ENCODE results near the gene MAPT.

The MAPT gene

DNA sequence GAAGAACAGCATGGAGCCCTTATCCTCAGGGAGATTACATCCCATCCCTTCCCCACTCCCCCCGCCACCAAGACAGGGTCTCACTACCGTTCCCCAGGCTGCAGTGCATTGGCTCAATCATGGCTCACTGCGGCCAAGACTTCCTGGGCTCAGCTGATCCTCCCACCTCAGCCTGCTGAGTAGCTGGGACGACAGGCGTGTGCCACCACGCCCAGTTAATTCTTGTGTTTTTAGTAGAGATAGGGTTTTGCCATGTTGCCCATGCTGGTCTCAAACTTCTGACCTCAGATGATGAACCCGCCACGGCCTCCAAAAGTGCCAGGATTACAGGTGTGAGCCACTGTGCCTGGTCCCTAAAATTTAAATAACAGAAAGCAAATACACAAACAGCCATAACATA, 153.5 kb downstream of the MAPT start:
- peaks cover 30% of the 10 kb centered on the region for H3K4me1 Mint-ChIP-seq
- H3K9me3 Mint-ChIP-seq: no peaks in the 10 kb centered on the region
- H3K27me3 Mint-ChIP-seq: no peaks in the 10 kb centered on the region
- H3K27ac Mint-ChIP-seq (ENCODE audit: low read depth): no peak overlapping the region
- ATAC-seq (replicated peaks; ENCODE audit: extremely low read depth, poor library complexity, severe bottlenecking): no peak
- DNase-seq (ENCODE audit: low spot score in 2 of 2): no peak
- H3K36me3 Mint-ChIP-seq (ENCODE audit: insufficient read depth): peaks cover 73% of the 10 kb centered on the region
- no peak overlapping the region for H3K4me3 Mint-ChIP-seq

DNA sequence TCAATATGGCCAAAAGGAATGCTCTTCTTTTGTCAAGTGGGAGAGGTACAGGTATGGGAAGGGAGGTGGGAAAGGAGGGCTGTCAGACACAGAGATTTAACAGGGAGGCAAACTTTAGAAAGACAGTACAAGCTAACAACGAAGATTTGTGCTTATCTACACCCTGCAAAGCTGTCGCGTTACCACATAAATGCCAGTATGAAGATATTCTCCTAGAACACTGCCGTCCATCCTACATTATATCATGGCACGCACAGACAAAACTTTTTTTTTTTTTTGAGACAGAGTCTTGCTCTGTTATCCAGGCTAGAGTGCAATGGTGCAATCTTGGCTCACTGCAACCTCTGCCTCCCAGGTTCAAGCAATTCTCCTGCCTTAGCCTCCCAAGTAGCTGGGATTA, 155.3 kb downstream of the MAPT start:
- Mint-ChIP-seq H3K27ac (ENCODE audit: low read depth) (no peak overlapping the region), H3K4me1 (peaks cover 24% of the 10 kb centered on the region), H3K27me3 (no peaks in the 10 kb centered on the region), H3K36me3 (ENCODE audit: insufficient read depth) (peaks cover 74% of the 10 kb centered on the region), H3K9me3 (no peaks in the 10 kb centered on the region), H3K4me3 (no peak overlapping the region)
- no peak for DNase-seq (ENCODE audit: low spot score in 2 of 2)
- no peak for ATAC-seq (replicated peaks; ENCODE audit: extremely low read depth, poor library complexity, severe bottlenecking)

DNA sequence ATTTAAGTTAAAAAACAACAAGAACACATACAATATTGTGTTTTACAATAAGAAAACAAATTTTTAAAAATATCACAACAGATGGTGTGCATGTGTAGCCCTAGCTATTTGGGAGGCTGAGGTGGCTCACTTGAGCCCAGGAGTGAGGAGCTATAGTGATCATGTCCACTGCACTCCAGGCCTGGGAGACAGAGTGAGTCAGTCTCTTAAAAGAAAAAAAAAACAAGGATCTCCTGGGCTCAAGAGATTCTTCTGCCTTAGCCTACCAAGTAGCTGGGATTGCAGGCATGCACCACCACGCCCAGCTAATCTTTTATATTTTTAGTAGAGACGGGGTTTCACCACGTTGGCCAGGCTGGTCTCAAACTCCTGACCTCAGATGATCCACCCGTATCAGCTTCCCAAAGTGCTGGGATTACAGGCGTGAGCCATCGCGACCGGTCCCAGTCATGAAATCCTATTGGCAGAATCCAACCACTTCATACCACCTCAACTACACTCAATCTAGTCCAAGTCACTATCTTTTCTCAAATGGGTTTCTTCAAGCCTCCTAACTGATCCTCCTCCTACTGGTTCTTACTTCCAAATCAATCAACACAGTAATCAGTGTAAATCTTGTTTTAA, 159.7 kb downstream of the MAPT start:
- peaks cover 52% of the 10 kb centered on the region for H3K36me3 Mint-ChIP-seq (ENCODE audit: insufficient read depth)
- no peaks in the 10 kb centered on the region for H3K27me3 Mint-ChIP-seq
- H3K9me3 Mint-ChIP-seq: no peaks in the 10 kb centered on the region
- peaks cover 40% of the 10 kb centered on the region for H3K4me1 Mint-ChIP-seq
- no peak for ATAC-seq (replicated peaks; ENCODE audit: extremely low read depth, poor library complexity, severe bottlenecking)
- DNase-seq (ENCODE audit: low spot score in 2 of 2): no peak
- H3K27ac Mint-ChIP-seq (ENCODE audit: low read depth): no peak overlapping the region
- no peak overlapping the region for H3K4me3 Mint-ChIP-seq

DNA sequence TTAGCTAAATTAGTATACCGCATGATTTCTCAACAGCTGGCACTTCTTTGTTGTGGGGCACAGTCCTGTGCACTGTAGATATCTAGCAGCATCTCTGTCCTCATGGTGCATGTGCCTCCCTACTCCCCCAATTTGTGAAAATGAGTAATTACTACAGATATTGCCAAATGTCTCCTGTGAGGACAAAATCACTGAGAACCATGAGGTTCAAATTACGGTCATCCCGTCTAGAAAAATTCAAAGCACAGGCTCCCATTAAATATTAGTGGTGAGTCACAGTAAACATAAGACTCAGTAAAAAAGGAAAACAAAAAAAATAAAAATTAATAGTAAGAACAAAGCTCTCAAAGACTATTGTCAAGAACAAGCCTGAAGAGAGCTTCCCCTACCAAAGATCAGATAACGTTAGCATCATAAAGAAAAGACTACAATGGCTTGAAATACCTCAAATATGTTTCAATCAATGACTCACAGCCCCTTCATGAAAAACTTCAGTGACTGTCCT, 162.5 kb downstream of the MAPT start:
- ATAC-seq (replicated peaks; ENCODE audit: extremely low read depth, poor library complexity, severe bottlenecking): no peak
- H3K27ac Mint-ChIP-seq (ENCODE audit: low read depth): peak overlapping the region; percentile 80
- H3K4me3 Mint-ChIP-seq: no peak overlapping the region

DNA sequence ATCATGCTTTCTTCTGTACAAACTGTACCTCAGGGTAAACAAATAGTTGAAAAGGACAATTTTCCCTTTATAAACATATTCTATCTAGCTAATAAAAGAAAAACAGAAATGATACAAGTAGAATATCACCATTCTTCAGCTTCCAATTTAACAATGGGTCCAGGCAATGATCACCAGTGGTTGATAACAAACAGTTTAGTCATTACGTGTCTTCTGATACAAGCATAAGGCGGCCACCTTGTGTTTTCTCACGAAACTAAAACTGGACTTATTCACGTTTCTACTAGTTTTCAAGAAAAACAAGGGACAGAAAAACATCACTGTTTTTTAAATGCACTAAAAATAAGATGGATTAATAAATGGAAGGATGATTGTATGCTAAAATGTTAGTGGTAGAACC, 163.0 kb downstream of the MAPT start:
- Mint-ChIP-seq H3K27me3 (no peaks in the 10 kb centered on the region), H3K27ac (ENCODE audit: low read depth) (peak overlapping the region; percentile 80), H3K36me3 (ENCODE audit: insufficient read depth) (peaks cover 32% of the 10 kb centered on the region), H3K9me3 (no peaks in the 10 kb centered on the region), H3K4me1 (peaks cover 51% of the 10 kb centered on the region), H3K4me3 (no peak overlapping the region)
- DNase-seq (ENCODE audit: low spot score in 2 of 2) (no peak), ATAC-seq (replicated peaks; ENCODE audit: extremely low read depth, poor library complexity, severe bottlenecking) (no peak)

More for the DNA sequence above, 162.5 kb downstream of the MAPT start:
- Mint-ChIP-seq H3K27me3 (no peaks in the 10 kb centered on the region), H3K9me3 (no peaks in the 10 kb centered on the region), H3K36me3 (ENCODE audit: insufficient read depth) (peaks cover 35% of the 10 kb centered on the region), H3K4me1 (peaks cover 51% of the 10 kb centered on the region)
- no peak for DNase-seq (ENCODE audit: low spot score in 2 of 2)

DNA sequence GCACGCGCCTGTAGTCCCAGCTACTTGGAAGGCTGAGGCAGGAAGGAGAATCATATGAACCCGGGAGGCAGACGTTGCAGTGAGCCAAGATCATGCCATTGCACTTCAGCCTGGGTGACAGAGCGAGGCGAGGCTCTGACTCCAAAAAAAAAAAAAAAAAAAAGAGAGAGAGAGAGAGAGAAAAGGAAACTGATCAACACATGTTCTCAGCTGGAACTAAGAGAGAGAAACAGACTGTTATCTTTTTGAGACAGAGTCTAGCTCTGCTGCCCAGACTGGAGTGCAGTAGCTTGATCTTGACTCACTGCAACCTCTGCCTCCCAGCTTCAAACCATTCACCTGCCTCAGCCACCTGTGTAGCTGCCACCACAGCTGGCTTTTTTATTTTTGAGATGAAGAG, 165.1 kb downstream of the MAPT start:
- DNase-seq (ENCODE audit: low spot score in 2 of 2) (no peak), ATAC-seq (replicated peaks; ENCODE audit: extremely low read depth, poor library complexity, severe bottlenecking) (no peak)
- Mint-ChIP-seq H3K27ac (ENCODE audit: low read depth) (peak overlapping the region; percentile 65), H3K36me3 (ENCODE audit: insufficient read depth) (peaks cover 36% of the 10 kb centered on the region), H3K9me3 (no peaks in the 10 kb centered on the region), H3K4me3 (no peak overlapping the region), H3K27me3 (no peaks in the 10 kb centered on the region), H3K4me1 (peaks cover 46% of the 10 kb centered on the region)

DNA sequence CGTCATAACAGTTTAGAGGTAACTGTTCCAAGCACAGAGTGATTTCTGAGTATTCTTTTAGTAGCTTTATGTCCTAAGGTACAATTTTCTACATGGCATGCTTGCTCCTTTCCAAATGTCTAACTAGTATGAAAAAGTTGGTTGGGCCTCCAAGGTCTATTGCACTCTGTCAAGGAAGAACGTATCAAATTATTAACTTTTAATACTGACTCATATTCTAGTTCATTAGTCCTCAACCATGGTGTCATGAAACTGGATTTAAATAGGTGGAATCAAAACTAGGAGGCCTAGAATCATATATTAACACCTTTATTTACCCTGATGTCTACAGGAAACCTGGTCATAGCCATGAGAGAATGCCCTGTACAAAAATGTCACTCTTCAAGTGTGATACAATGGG, 166.1 kb downstream of the MAPT start:
- H3K9me3 Mint-ChIP-seq: no peaks in the 10 kb centered on the region
- H3K27ac Mint-ChIP-seq (ENCODE audit: low read depth): no peak overlapping the region
- H3K27me3 Mint-ChIP-seq: no peaks in the 10 kb centered on the region
- no peak overlapping the region for H3K4me3 Mint-ChIP-seq
- H3K36me3 Mint-ChIP-seq (ENCODE audit: insufficient read depth): peaks cover 43% of the 10 kb centered on the region
- H3K4me1 Mint-ChIP-seq: peaks cover 43% of the 10 kb centered on the region
- ATAC-seq (replicated peaks; ENCODE audit: extremely low read depth, poor library complexity, severe bottlenecking) (no peak), DNase-seq (ENCODE audit: low spot score in 2 of 2) (no peak)

DNA sequence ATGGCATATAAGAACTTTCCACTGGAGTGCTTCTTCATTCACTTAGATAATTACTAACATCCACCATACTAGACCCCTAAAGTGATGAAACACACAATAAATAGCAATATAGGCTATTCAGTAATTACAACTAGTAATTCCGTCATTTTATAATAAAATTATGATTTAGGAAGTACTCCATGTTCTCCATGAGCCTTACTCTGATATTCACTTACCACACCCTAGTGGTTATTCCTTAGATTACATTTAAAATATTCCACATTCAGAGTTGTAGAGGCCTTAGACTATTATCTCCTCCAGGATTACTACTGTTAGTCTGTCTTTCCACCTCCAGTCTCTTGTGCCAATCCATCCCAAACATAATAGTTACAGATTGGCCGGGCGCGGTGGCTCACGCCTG, 167.1 kb downstream of the MAPT start:
- no peak for ATAC-seq (replicated peaks; ENCODE audit: extremely low read depth, poor library complexity, severe bottlenecking)
- DNase-seq (ENCODE audit: low spot score in 2 of 2): no peak
- no peak overlapping the region for H3K4me3 Mint-ChIP-seq
- peaks cover 51% of the 10 kb centered on the region for H3K36me3 Mint-ChIP-seq (ENCODE audit: insufficient read depth)
- peaks cover 43% of the 10 kb centered on the region for H3K4me1 Mint-ChIP-seq
- H3K27me3 Mint-ChIP-seq: no peaks in the 10 kb centered on the region
- no peaks in the 10 kb centered on the region for H3K9me3 Mint-ChIP-seq
- H3K27ac Mint-ChIP-seq (ENCODE audit: low read depth): peak overlapping the region; percentile 75

DNA sequence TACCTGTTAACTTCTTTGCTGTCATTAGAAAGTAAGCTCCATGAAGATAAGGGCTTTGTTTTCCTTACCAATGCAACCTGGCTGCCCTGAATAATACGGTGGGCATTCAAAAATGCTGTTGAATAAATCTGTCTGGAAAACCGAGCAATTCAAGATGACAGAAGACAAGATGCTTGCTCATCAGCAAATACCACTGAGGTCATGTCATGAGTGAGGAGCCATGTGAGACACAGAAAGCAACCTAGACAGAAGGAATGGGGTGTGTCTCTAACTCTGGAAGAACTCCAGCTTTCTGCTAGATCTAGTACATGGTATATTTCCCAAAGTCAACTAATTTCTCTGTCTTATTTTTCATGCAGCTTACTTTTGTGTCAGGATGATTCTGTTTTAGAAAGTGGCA, 168.9 kb downstream of the MAPT start:
- no peak overlapping the region for H3K27ac Mint-ChIP-seq (ENCODE audit: low read depth)
- H3K9me3 Mint-ChIP-seq: no peaks in the 10 kb centered on the region
- ATAC-seq (replicated peaks; ENCODE audit: extremely low read depth, poor library complexity, severe bottlenecking) (no peak), DNase-seq (ENCODE audit: low spot score in 2 of 2) (no peak)
- peaks cover 34% of the 10 kb centered on the region for H3K4me1 Mint-ChIP-seq
- no peaks in the 10 kb centered on the region for H3K27me3 Mint-ChIP-seq
- peaks cover 57% of the 10 kb centered on the region for H3K36me3 Mint-ChIP-seq (ENCODE audit: insufficient read depth)
- no peak overlapping the region for H3K4me3 Mint-ChIP-seq

DNA sequence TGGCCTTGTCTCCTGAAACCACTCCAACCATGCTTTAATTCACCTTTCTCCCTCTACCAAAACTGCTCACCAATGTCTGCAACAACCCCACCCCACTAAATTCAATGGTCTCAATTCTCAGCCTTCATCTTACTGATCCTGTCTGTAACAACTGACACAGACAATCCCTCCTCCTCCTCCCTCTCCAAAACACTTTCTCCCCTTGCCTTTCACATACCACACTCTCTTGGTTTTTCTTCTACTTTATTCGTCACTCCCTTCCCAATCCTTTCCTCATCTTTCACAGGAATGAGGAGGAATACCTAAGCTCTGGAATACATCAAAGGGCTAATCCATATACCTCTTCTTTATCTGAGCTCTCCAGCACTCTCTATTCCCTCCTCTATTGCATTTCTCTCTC, 170.1 kb downstream of the MAPT start:
- ATAC-seq (replicated peaks; ENCODE audit: extremely low read depth, poor library complexity, severe bottlenecking): no peak
- Mint-ChIP-seq H3K27me3 (no peaks in the 10 kb centered on the region), H3K36me3 (ENCODE audit: insufficient read depth) (peaks cover 52% of the 10 kb centered on the region), H3K27ac (ENCODE audit: low read depth) (no peak overlapping the region), H3K4me3 (no peak overlapping the region), H3K4me1 (peaks cover 24% of the 10 kb centered on the region), H3K9me3 (no peaks in the 10 kb centered on the region)
- DNase-seq (ENCODE audit: low spot score in 2 of 2): no peak

DNA sequence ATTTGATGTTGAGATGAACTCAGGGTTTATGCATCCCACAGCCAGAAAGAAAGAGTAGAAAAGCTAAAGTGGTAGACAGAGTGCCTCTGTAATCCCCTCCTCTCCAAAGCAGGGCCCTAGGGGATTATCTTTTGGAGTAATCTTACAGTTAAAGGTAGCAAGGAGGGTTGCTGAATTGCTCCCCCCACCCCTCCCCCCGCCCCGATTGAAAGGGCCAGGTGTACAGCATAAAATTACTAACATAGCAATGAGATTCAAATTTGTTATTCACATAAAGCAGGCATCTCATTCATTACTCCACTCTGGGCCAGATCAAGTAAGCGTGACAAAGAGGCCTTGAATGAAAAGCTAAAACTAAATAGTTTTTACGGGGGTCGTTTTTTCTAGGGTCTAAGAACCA, 177.4 kb downstream of the MAPT start:
- peaks cover 53% of the 10 kb centered on the region for H3K4me1 Mint-ChIP-seq

DNA sequence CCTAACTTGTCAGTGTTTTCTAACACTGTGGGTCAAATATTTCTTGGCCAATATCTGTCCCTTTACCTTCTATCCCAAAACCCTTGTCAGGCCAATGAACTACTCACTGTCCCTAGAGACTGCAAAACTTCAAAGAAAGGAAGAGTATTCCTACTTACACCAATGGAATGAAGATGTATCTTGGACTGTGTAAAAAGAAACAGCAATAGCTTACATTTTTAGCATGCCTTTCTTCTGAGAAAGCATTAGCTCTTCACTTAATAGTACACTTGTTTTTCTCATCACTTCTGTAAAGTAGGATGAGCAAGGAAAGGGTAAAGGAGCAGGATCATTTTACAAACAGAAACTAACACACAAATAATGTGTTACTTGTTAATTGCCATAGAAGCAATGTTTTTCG, 178.6 kb downstream of the MAPT start:
- H3K27ac Mint-ChIP-seq (ENCODE audit: low read depth): peak overlapping the region; percentile 30

More for the DNA sequence above, 177.4 kb downstream of the MAPT start:
- H3K4me3 Mint-ChIP-seq: no peak overlapping the region
- no peak for DNase-seq (ENCODE audit: low spot score in 2 of 2)
- H3K27ac Mint-ChIP-seq (ENCODE audit: low read depth): no peak overlapping the region
- H3K36me3 Mint-ChIP-seq (ENCODE audit: insufficient read depth): peaks cover 11% of the 10 kb centered on the region
- no peaks in the 10 kb centered on the region for H3K9me3 Mint-ChIP-seq
- no peaks in the 10 kb centered on the region for H3K27me3 Mint-ChIP-seq
- no peak for ATAC-seq (replicated peaks; ENCODE audit: extremely low read depth, poor library complexity, severe bottlenecking)

DNA sequence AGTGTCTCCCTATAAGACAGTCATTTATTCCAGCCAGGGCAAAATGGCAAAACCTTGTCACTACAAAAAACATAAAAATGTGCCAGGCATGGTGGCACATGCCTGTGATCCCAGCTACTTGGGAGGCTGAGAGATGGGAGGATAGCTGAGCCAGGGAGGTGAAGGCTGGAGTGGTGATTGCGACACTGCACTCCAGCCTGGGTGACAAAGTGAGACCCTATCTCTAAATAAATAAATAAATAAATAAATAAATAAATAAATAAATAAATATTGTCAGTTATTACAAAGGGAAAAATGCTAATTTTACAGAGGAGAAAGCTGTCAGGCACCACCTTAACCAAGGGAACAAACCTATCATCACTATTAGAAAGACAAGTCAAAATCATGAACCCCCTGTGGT, 180.2 kb downstream of the MAPT start:
- H3K4me1 Mint-ChIP-seq: peaks cover 57% of the 10 kb centered on the region
- no peaks in the 10 kb centered on the region for H3K9me3 Mint-ChIP-seq
- no peaks in the 10 kb centered on the region for H3K27me3 Mint-ChIP-seq
- no peak for ATAC-seq (replicated peaks; ENCODE audit: extremely low read depth, poor library complexity, severe bottlenecking)
- no peak overlapping the region for H3K4me3 Mint-ChIP-seq
- peaks cover 11% of the 10 kb centered on the region for H3K36me3 Mint-ChIP-seq (ENCODE audit: insufficient read depth)
- no peak overlapping the region for H3K27ac Mint-ChIP-seq (ENCODE audit: low read depth)
- DNase-seq (ENCODE audit: low spot score in 2 of 2): no peak

More for the DNA sequence above, 178.6 kb downstream of the MAPT start:
- Mint-ChIP-seq H3K4me3 (no peak overlapping the region), H3K27me3 (no peaks in the 10 kb centered on the region), H3K9me3 (no peaks in the 10 kb centered on the region), H3K4me1 (peaks cover 50% of the 10 kb centered on the region), H3K36me3 (ENCODE audit: insufficient read depth) (peaks cover 10% of the 10 kb centered on the region)
- DNase-seq (ENCODE audit: low spot score in 2 of 2) (no peak), ATAC-seq (replicated peaks; ENCODE audit: extremely low read depth, poor library complexity, severe bottlenecking) (no peak)
